ENCODE data around the gene COLEC11.

Gene COLEC11

GRCh38 chr2:3631161-3631850 lies 36.4 kb downstream of the COLEC11 start:
- Histone ChIP-seq H3K4me1 (ENCODE audit: insufficient read depth, low read length) (no peaks in the 10 kb centered on the region), H3K4me2 (ENCODE audit: insufficient read depth, low read length) (no peak overlapping the region), H3K36me3 (ENCODE audit: insufficient read depth, low read length) (no peaks in the 10 kb centered on the region), H3K79me2 (ENCODE audit: insufficient read depth, low read length) (no peaks in the 10 kb centered on the region), H4K20me1 (ENCODE audit: insufficient read depth, low read length) (no peaks in the 10 kb centered on the region), H3K9me3 (ENCODE audit: insufficient read depth, low read length, severe bottlenecking) (no peaks in the 10 kb centered on the region), H3K9ac (ENCODE audit: low read depth, low read length) (no peak overlapping the region), H3K4me3 (ENCODE audit: low read depth in 1 of 2, low read length in 2 of 2) (no peak overlapping the region), H3K27ac (ENCODE audit: low read length) (no peak overlapping the region), H2AFZ (ENCODE audit: low read depth, low read length) (no peak overlapping the region), H3K27me3 (ENCODE audit: insufficient read depth, low read length, poor library complexity) (no peaks in the 10 kb centered on the region)
- no peak for ATAC-seq (ENCODE audit: insufficient read depth, low read depth)
- TF ChIP-seq EZH2 (IDR thresholded peaks at IDR 0.05; ENCODE audit: borderline replicate concordance, low read depth, low read length, severe bottlenecking) = no peak
- no peak for TF ChIP-seq CTCF (IDR thresholded peaks at IDR 0.05; ENCODE audit: borderline replicate concordance, extremely low read depth, low read length, poor library complexity, severe bottlenecking)
- no peak for DNase-seq

DNA sequence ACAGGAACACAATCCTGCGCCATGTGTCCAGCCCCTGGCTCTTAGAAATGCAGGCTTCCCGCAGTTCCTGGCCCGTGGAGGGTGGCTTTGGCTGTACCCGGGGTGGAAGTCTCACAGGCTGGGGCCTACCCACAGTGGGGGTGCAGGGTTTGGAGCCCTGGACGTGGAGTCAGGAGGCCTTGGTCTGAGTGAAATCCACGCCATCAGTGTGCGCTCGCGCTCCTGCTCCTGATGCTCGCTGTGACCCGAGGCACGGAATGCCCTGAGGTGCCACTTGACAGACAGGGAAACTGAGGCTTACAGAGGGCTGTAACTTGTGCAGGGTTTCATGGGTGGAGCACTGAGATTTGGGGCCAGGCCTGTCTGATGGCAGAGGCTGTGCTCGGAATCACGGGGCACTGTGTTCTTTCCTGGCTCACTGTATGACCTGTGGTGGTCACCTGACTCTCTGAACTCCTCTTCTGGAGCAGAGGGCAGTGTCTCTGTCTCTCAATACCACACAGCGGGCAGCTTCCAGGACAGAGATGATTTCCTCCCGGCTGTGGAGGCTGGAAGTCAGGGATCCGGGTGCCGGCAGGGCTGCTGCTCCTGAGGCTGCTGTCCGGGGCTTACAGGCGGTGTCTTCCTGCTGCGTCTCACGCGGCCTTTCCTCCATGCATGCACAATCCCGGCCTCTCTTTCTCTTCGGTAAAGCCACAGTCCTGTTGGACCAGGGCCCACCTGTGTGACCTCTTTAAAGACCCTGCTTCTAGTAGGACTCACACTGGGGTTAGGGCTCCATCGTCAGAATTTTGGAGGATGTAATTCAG lies 37.1 kb downstream of the COLEC11 start:
- Histone ChIP-seq H3K27ac (ENCODE audit: low read length) (no peak overlapping the region), H3K9ac (ENCODE audit: low read depth, low read length) (no peak overlapping the region), H3K4me2 (ENCODE audit: insufficient read depth, low read length) (no peak overlapping the region), H3K4me1 (ENCODE audit: insufficient read depth, low read length) (no peaks in the 10 kb centered on the region), H2AFZ (ENCODE audit: low read depth, low read length) (no peak overlapping the region), H4K20me1 (ENCODE audit: insufficient read depth, low read length) (no peaks in the 10 kb centered on the region; the same call in 1 of the 2 replicates), H3K36me3 (ENCODE audit: insufficient read depth, low read length) (no peaks in the 10 kb centered on the region), H3K4me3 (ENCODE audit: low read depth in 1 of 2, low read length in 2 of 2) (no peak overlapping the region), H3K79me2 (ENCODE audit: insufficient read depth, low read length) (no peaks in the 10 kb centered on the region), H3K27me3 (ENCODE audit: insufficient read depth, low read length, poor library complexity) (no peaks in the 10 kb centered on the region), H3K9me3 (ENCODE audit: insufficient read depth, low read length, severe bottlenecking) (no peaks in the 10 kb centered on the region)
- no peak for TF ChIP-seq CTCF (IDR thresholded peaks at IDR 0.05; ENCODE audit: borderline replicate concordance, extremely low read depth, low read length, poor library complexity, severe bottlenecking)
- TF ChIP-seq EZH2 (IDR thresholded peaks at IDR 0.05; ENCODE audit: borderline replicate concordance, low read depth, low read length, severe bottlenecking) = no peak
- DNase-seq = no peak
- ATAC-seq (ENCODE audit: insufficient read depth, low read depth) = no peak

DNA sequence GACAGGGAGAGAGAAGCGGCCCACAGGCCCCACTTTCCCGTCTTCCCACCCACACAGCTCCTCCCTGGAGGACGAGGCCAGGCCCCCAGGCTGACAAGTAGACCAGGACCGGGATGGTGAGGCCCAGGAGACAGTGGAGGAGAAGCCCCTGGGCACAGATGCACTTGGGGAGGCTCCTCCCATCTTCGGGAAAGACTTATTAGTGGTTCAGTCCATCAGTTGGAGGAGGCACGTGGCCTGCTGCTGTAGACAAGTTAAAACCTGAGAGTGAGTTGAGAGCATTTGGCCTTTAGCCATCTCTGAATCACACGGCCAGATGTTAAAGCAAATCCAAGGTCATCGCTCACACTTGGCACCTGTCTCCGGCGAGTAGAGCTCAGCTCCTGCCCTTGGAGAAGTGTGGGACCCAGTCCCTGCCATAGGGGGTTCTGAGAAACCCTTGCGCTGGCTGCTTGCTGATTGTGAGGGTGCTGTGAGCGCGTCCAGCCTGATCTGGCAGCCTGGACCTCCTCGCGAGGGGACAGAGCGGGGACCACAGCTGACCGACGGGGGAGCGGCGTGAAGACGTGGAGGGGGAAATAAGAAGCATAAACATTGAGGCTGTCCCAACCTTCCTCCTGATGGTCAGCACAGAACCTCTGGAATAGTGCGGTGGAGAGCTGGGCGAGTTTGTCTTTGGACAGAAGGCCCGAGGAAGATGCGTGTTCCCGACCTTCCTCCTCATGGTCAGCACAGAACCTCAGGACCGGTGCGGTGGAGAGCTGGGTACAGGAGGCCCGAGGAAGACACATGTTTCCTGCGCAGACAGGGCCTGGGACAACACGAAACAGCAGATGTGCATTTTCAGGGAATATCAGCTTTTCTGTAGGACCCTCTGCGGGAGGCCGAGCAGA lies 38.4 kb downstream of the COLEC11 start:
- Histone ChIP-seq H3K79me2 (ENCODE audit: insufficient read depth, low read length) (no peaks in the 10 kb centered on the region), H3K9ac (ENCODE audit: low read depth, low read length) (no peak overlapping the region), H3K27ac (ENCODE audit: low read length) (no peak overlapping the region), H3K4me2 (ENCODE audit: insufficient read depth, low read length) (no peak overlapping the region), H3K9me3 (ENCODE audit: insufficient read depth, low read length, severe bottlenecking) (no peaks in the 10 kb centered on the region), H3K36me3 (ENCODE audit: insufficient read depth, low read length) (no peaks in the 10 kb centered on the region), H3K4me3 (ENCODE audit: low read depth in 1 of 2, low read length in 2 of 2) (no peak overlapping the region), H3K4me1 (ENCODE audit: insufficient read depth, low read length) (no peaks in the 10 kb centered on the region), H3K27me3 (ENCODE audit: insufficient read depth, low read length, poor library complexity) (no peaks in the 10 kb centered on the region), H4K20me1 (ENCODE audit: insufficient read depth, low read length) (no peaks in the 10 kb centered on the region; the same call in 1 of the 2 replicates), H2AFZ (ENCODE audit: low read depth, low read length) (no peak overlapping the region)
- no peak for ATAC-seq (ENCODE audit: insufficient read depth, low read depth)
- no peak for TF ChIP-seq CTCF (IDR thresholded peaks at IDR 0.05; ENCODE audit: borderline replicate concordance, extremely low read depth, low read length, poor library complexity, severe bottlenecking)
- TF ChIP-seq EZH2 (IDR thresholded peaks at IDR 0.05; ENCODE audit: borderline replicate concordance, low read depth, low read length, severe bottlenecking) = no peak
- no peak for DNase-seq

All from DND-41 (cell line).